IPS-20b (cell line): Measurements from ENCODE around the gene FAM9C.
"Not testable (repeated sequence)": the region's sequence is repeated elsewhere in the genome, so short reads cannot be mapped to it uniquely, and the experiment has no call there.

Source experiments
- H3K27ac ChIP-seq: one replicate; pipeline ENCODE4 v1.5.1; 2013; ENCODE audit warnings: low read length
- H3K27me3 ChIP-seq: 2 replicates; pipeline ENCODE4 v1.6.1; 2013; ENCODE audit warnings: mild to moderate bottlenecking, low read length, inconsistent platforms; ENCODE audit not compliant: insufficient read depth
- H3K36me3 ChIP-seq: 2 replicates; pipeline ENCODE4 v1.6.1; 2013; ENCODE audit warnings: low read depth, mild to moderate bottlenecking, inconsistent platforms, low read length, moderate library complexity; ENCODE audit not compliant: insufficient read depth
- H3K4me1 ChIP-seq: 2 replicates; pipeline ENCODE4 v1.6.1; 2013; ENCODE audit warnings: mild to moderate bottlenecking, control low read depth, inconsistent platforms, low read length, moderate library complexity; ENCODE audit not compliant: insufficient read depth
- H3K4me3 ChIP-seq: 2 replicates; pipeline ENCODE4 v1.5.1; 2013; ENCODE audit warnings: mild to moderate bottlenecking, low read length, inconsistent platforms
- H3K9ac ChIP-seq: 2 replicates; pipeline ENCODE4 v1.6.1; 2013; ENCODE audit warnings: low read depth, mild to moderate bottlenecking, inconsistent platforms, low read length, moderate library complexity
- H3K9me3 ChIP-seq: 2 replicates; pipeline ENCODE4 v1.6.1; 2013; ENCODE audit warnings: mild to moderate bottlenecking, low read depth, low read length, inconsistent platforms; ENCODE audit not compliant: insufficient read depth

Gene FAM9C

GRCh38 chrX:13084611-13085010 is 40.2 kb upstream of the FAM9C start:
- H3K4me1 ChIP-seq = peaks cover 3% of the 10 kb centered on the region; the same call in 1 of the 2 replicates
- no peaks in the 10 kb centered on the region for H3K9me3 ChIP-seq
- H3K9ac ChIP-seq = no peak overlapping the region
- no peak overlapping the region for H3K27ac ChIP-seq
- no peak overlapping the region for H3K4me3 ChIP-seq
- H3K36me3 ChIP-seq = no peaks in the 10 kb centered on the region
- no peaks in the 10 kb centered on the region for H3K27me3 ChIP-seq

DNA sequence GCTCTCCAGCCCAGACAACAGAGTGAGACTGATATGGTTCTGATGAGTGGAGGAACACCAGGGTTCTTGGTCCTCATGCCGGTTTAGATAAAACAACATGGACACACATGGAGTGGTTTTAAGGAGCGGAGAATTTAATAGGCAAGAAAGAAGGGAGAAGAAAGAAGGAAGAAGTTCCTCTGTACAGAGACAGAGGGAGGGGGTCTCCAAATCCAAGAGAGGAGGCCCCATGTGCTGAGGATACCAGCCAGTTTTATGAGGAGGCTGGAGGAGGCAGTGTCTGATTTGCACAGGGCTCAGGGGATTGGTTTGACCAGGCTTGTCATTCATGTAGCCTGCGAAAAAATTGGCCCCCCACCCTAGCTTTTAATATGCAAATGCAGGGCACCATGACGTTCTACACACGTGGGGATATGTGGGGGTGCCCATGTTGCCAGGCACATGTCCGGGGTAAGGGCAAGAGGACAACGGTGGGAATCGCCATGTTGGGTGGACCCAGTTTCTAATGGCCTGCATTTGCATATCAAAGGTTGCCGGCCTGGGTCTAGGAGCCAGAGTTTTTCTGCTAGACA is 39.4 kb upstream of the FAM9C start:
- not testable (repeated sequence) for H3K4me1 ChIP-seq, H3K9ac ChIP-seq, H3K4me3 ChIP-seq, H3K9me3 ChIP-seq, H3K36me3 ChIP-seq, H3K27ac ChIP-seq, H3K27me3 ChIP-seq

- no peak overlapping the region for H3K27ac ChIP-seq
- H3K9me3 ChIP-seq = no peaks in the 10 kb centered on the region
- no peaks in the 10 kb centered on the region for H3K36me3 ChIP-seq
- peaks cover 3% of the 10 kb centered on the region; the same call in 1 of the 2 replicates for H3K4me1 ChIP-seq
- H3K9ac ChIP-seq = no peak overlapping the region
- no peaks in the 10 kb centered on the region for H3K27me3 ChIP-seq
- no peak overlapping the region for H3K4me3 ChIP-seq
Measured at GRCh38 chrX:13082206-13083065, 38.0 kb upstream of the FAM9C start.

DNA sequence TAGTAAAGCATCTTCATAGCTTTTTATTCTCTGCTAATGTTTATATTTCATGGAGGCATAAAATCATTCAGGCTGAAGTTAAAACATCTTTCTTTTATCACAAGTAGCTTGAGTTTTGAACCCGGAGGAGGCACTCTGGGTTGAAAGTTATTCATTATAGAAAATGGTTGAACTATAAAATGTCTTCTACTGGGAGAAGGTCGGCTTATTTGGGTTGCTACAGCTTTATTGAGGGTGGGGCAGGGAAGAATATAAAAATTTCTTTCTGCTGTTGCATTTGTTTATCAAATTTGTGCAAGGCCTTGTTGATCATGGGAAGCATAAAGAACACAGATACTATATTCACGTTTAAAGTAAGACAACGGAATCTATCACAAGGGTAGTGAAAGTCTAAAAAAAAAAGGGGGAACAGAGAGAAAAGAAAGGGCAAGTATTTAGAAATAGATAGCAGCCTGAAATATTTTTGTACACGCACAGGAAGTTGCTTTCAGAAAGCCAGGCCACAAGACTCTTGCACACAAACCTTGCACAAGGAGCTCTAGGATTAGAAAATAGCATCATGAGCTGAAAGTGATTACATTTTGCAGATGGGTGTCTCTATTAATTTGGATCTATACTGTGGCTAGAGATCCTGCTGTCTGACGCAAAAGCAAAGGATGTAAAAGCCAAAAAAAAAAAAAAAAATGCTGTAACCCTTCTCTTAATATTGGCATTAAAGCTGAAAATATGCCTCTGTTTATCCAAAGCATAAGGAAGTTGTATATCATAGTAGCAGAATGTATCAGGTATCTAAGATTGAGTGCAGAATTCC is 37.2 kb upstream of the FAM9C start:
- H3K27ac ChIP-seq = no peak overlapping the region
- H3K9ac ChIP-seq = no peak overlapping the region
- H3K36me3 ChIP-seq = no peaks in the 10 kb centered on the region

GRCh38 chrX:13080128-13080795 is 35.8 kb upstream of the FAM9C start:
- H3K9ac ChIP-seq = no peak overlapping the region
- H3K27me3 ChIP-seq = no peaks in the 10 kb centered on the region
- peaks cover 3% of the 10 kb centered on the region; the same call in 1 of the 2 replicates for H3K4me1 ChIP-seq
- H3K36me3 ChIP-seq = no peaks in the 10 kb centered on the region
- H3K9me3 ChIP-seq = no peaks in the 10 kb centered on the region
- H3K4me3 ChIP-seq = no peak overlapping the region
- no peak overlapping the region for H3K27ac ChIP-seq

More for the DNA sequence above, 37.2 kb upstream of the FAM9C start:
- no peaks in the 10 kb centered on the region for H3K27me3 ChIP-seq
- H3K4me3 ChIP-seq = no peak overlapping the region
- peaks cover 3% of the 10 kb centered on the region; the same call in 1 of the 2 replicates for H3K4me1 ChIP-seq
- no peaks in the 10 kb centered on the region for H3K9me3 ChIP-seq

DNA sequence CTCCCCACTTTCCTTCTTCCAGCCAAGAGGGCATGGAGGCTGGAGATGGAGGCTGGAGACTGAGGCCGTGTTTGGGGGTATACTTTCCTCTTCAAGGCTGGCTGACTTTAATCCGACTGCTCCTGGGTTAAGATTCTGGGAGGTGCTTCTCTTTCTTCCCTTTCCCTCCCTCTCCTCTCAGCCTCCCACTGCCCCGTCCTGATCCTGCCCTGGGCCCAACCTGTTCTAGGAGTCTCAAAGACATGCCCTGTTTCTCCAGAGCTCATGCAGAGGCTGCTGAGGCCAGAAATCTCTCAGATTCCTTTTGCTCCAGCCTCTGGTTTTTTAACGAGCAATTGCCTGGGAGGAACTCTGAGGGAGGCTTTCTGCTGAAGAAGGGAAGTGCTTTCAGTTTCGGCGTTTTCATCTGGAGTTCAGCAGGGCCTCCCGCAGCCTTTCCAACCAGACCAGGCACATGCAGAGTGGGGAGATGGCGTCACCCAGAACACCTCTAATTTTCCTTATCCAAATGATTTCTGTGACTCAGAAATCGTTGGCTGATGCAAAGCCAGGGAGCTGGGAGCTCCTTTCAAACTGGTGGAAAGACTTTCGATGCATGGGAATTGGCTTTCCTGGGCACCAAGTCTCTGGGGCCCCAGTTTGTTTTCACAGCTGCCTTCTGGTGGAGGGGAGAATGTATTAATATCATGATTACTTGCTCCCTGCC is 34.5 kb upstream of the FAM9C start:
- no peaks in the 10 kb centered on the region for H3K9me3 ChIP-seq
- H3K9ac ChIP-seq = no peak overlapping the region
- H3K27me3 ChIP-seq = no peaks in the 10 kb centered on the region
- H3K4me3 ChIP-seq = no peak overlapping the region
- no peaks in the 10 kb centered on the region for H3K36me3 ChIP-seq
- no peaks in the 10 kb centered on the region for H3K4me1 ChIP-seq
- H3K27ac ChIP-seq = no peak overlapping the region

GRCh38 chrX:13077168-13077567 is 32.7 kb upstream of the FAM9C start:
- H3K27ac ChIP-seq = no peak overlapping the region

DNA sequence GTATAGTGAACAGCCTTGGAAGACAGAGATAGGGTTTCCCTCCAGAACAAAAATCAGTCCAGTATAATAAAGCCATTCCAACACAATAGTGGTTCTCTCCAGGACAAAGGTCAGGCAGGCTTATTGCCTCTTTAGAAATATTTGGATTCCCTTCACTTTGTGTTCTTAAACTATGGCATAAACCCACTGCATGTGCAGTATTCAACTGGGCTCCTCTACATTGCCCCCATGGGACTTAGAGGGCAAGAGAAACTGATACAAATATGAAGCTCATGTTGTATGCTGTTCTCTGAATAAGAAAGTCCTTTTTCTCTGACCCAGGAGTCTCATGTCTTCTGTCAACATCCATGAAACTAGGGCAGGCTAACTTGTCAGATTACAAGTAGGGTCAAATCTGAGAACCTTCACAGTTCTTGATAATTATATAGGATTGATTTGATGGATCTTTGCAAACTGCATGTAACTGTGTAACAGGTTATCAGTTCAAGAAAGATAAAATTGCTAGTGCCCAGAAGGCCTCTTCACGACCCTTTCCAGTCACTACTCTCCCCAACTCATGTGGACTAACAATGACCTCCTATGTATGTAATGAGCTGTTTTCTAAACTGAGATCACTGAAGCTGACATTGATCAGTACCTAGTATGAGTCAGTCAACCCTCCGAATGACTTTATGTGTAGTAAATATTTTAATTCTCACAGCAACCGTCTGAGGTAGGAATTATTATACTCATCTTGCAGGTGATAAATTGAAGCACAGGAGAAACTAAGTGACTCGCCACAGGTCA is 31.9 kb upstream of the FAM9C start:
- Histone ChIP-seq H3K4me3 (no peak overlapping the region), H3K27ac (no peak overlapping the region), H3K9ac (no peak overlapping the region)

More at GRCh38 chrX:13077168-13077567, 32.7 kb upstream of the FAM9C start:
- no peaks in the 10 kb centered on the region for H3K9me3 ChIP-seq
- H3K4me1 ChIP-seq = no peaks in the 10 kb centered on the region
- H3K36me3 ChIP-seq = no peaks in the 10 kb centered on the region
- no peak overlapping the region for H3K4me3 ChIP-seq
- no peaks in the 10 kb centered on the region for H3K27me3 ChIP-seq
- H3K9ac ChIP-seq = no peak overlapping the region

GRCh38 chrX:13074297-13075262 is 30.2 kb upstream of the FAM9C start:
- Histone ChIP-seq H3K27me3 (no peaks in the 10 kb centered on the region), H3K36me3 (no peaks in the 10 kb centered on the region), H3K27ac (no peak overlapping the region), H3K9ac (no peak overlapping the region), H3K4me1 (no peaks in the 10 kb centered on the region), H3K9me3 (no peaks in the 10 kb centered on the region), H3K4me3 (no peak overlapping the region)

More for the DNA sequence above, 31.9 kb upstream of the FAM9C start:
- Histone ChIP-seq H3K27me3 (no peaks in the 10 kb centered on the region), H3K9me3 (no peaks in the 10 kb centered on the region), H3K36me3 (no peaks in the 10 kb centered on the region), H3K4me1 (no peaks in the 10 kb centered on the region)
